T-helper 2 cell (primary cell): ENCODE data around the gene LRRFIP2.
A peak's percentile ranks its signal among the peaks of the same experiment; 100 is the strongest.
"Not testable (repeated sequence)": the region's sequence is repeated elsewhere in the genome, so short reads cannot be mapped to it uniquely, and the experiment has no call there.

ENCODE experiments used
- DNase-seq, 5 experiments: peaks; one replicate each; pipeline versions ENCODE4 v3.0.0 to v3.0.0-alpha.2; 2012 to 2022

Gene LRRFIP2

GRCh38 chr3:37140899-37141541 lies 33.4 kb downstream of the LRRFIP2 start:
- no peak for DNase-seq

- peak in 1 of 5 experiments; percentile 68 for DNase-seq
These were observed 34.8 kb downstream of the LRRFIP2 start for GRCh38 chr3:37139567-37140052.

- DNase-seq: no peak
These were observed 35.6 kb downstream of the LRRFIP2 start for GRCh38 chr3:37138816-37139215.

GRCh38 chr3:37137516-37137915 lies 36.9 kb downstream of the LRRFIP2 start:
- no peak for DNase-seq

GRCh38 chr3:37136067-37136466 lies 38.3 kb downstream of the LRRFIP2 start:
- no peak for DNase-seq

GRCh38 chr3:37135561-37135960 lies 38.8 kb downstream of the LRRFIP2 start:
- no peak for DNase-seq

GRCh38 chr3:37132334-37132733 lies 42.0 kb downstream of the LRRFIP2 start:
- DNase-seq: no peak

GRCh38 chr3:37131860-37132144 lies 42.6 kb downstream of the LRRFIP2 start:
- DNase-seq: no peak

GRCh38 chr3:37130984-37131859 lies 43.2 kb downstream of the LRRFIP2 start:
- DNase-seq: no peak

GRCh38 chr3:37130448-37130847 lies 43.9 kb downstream of the LRRFIP2 start:
- DNase-seq: no peak

- DNase-seq: peak in 1 of 5 experiments; percentile 77
These were observed 44.5 kb downstream of the LRRFIP2 start for GRCh38 chr3:37129871-37130270.

- no peak for DNase-seq
These were observed 47.0 kb downstream of the LRRFIP2 start for GRCh38 chr3:37127340-37127739.

GRCh38 chr3:37126856-37127255 lies 47.5 kb downstream of the LRRFIP2 start:
- no peak for DNase-seq

- DNase-seq: no peak
These were observed 48.9 kb downstream of the LRRFIP2 start for GRCh38 chr3:37125195-37126073.

- DNase-seq: no peak
These were observed 49.9 kb downstream of the LRRFIP2 start for GRCh38 chr3:37124435-37124834.

- DNase-seq: no peak
These were observed 51.1 kb downstream of the LRRFIP2 start for GRCh38 chr3:37123292-37123691.

- DNase-seq: not testable (repeated sequence)
These were observed 52.3 kb downstream of the LRRFIP2 start for GRCh38 chr3:37122069-37122468.

- DNase-seq: no peak
These were observed 56.2 kb downstream of the LRRFIP2 start for GRCh38 chr3:37118163-37118562.

GRCh38 chr3:37117548-37117947 lies 56.8 kb downstream of the LRRFIP2 start:
- no peak for DNase-seq

- DNase-seq: no peak
These were observed 57.4 kb downstream of the LRRFIP2 start for GRCh38 chr3:37116998-37117397.

- DNase-seq: no peak
These were observed 58.9 kb downstream of the LRRFIP2 start for GRCh38 chr3:37115446-37115845.

GRCh38 chr3:37114251-37115145 lies 59.9 kb downstream of the LRRFIP2 start:
- no peak for DNase-seq
